GM18951 (cell line): Measurements from ENCODE around the gene KCNJ18.
"Not testable (repeated sequence)": the region's sequence is repeated elsewhere in the genome, so short reads cannot be mapped to it uniquely, and the experiment has no call there.

Experiments
- POLR2A ChIP-seq: IDR thresholded peaks from 4 replicates; pipeline ENCODE4 v1.6.1; 2011; ENCODE audit warnings: mild to moderate bottlenecking; ENCODE audit not compliant: insufficient read length, insufficient read depth; ENCODE audit errors: extremely low read depth
- in situ Hi-C: fragments of 300-500 bp; cut with MboI; formaldehyde crosslinking; loops from one replicate; pipeline ENCODE4 v1.12.0; 2022; ENCODE audit warnings: low sequenced_read_pairs, mixed read lengths, inconsistent platforms; ENCODE audit not compliant: unreplicated experiment

The KCNJ18 gene

GRCh38 chr17:21689604-21690003 lies 2.7 kb upstream of the KCNJ18 start:
- in situ Hi-C loops = loop anchor here (5.0 kb wide), 1 partner anchor 287 kb away; no protein-coding TSS in a partner anchor
- TF ChIP-seq POLR2A = no peak

- in situ Hi-C loops = not testable (repeated sequence)
Measured at GRCh38 chr17:21690811-21691210, 1.5 kb upstream of the KCNJ18 start.

- in situ Hi-C loops = not testable (repeated sequence)
Measured at GRCh38 chr17:21691481-21691880, 842 bp upstream of the KCNJ18 start.

GRCh38 chr17:21692704-21693065 lies 362 bp downstream of the KCNJ18 start:
- in situ Hi-C loops = not testable (repeated sequence)

GRCh38 chr17:21693391-21693796 lies 1.1 kb downstream of the KCNJ18 start:
- in situ Hi-C loops = not testable (repeated sequence)

- in situ Hi-C loops = not testable (repeated sequence)
Measured at GRCh38 chr17:21693937-21694336, 1.6 kb downstream of the KCNJ18 start.

- in situ Hi-C loops = not testable (repeated sequence)
Measured at GRCh38 chr17:21696227-21696626, 3.9 kb downstream of the KCNJ18 start.

- in situ Hi-C loops = not testable (repeated sequence)
Measured at GRCh38 chr17:21696842-21697507, 4.7 kb downstream of the KCNJ18 start.

- in situ Hi-C loops = not testable (repeated sequence)
Measured at GRCh38 chr17:21697508-21697860, 5.2 kb downstream of the KCNJ18 start.

- in situ Hi-C loops = not testable (repeated sequence)
Measured at GRCh38 chr17:21698437-21699075, 6.2 kb downstream of the KCNJ18 start.

GRCh38 chr17:21699124-21699523 lies 6.8 kb downstream of the KCNJ18 start:
- in situ Hi-C loops = not testable (repeated sequence)

- in situ Hi-C loops = not testable (repeated sequence)
Measured at GRCh38 chr17:21699573-21700236, 7.4 kb downstream of the KCNJ18 start.

GRCh38 chr17:21701090-21701489 lies 8.8 kb downstream of the KCNJ18 start:
- in situ Hi-C loops = not testable (repeated sequence)

GRCh38 chr17:21702029-21702428 lies 9.7 kb downstream of the KCNJ18 start:
- in situ Hi-C loops = not testable (repeated sequence)

- in situ Hi-C loops = not testable (repeated sequence)
Measured at GRCh38 chr17:21702521-21702920, 10.2 kb downstream of the KCNJ18 start.

GRCh38 chr17:21702940-21703640 lies 10.8 kb downstream of the KCNJ18 start:
- in situ Hi-C loops = not testable (repeated sequence)

GRCh38 chr17:21703891-21704872 lies 11.9 kb downstream of the KCNJ18 start:
- in situ Hi-C loops = not testable (repeated sequence)
